HG03457 (cell line): ENCODE data around the gene LDLRAD1.
"Not testable (repeated sequence)": the region's sequence is repeated elsewhere in the genome, so short reads cannot be mapped to it uniquely, and the experiment has no call there.

Experiments used
- ATAC-seq: cut with Tn5 transposase; IDR thresholded peaks from one replicate; pipeline ENCODE4 v1.9.1; 2021; ENCODE audit warnings: moderate number of reproducible peaks; ENCODE audit not compliant: unreplicated experiment

The LDLRAD1 gene

DNA sequence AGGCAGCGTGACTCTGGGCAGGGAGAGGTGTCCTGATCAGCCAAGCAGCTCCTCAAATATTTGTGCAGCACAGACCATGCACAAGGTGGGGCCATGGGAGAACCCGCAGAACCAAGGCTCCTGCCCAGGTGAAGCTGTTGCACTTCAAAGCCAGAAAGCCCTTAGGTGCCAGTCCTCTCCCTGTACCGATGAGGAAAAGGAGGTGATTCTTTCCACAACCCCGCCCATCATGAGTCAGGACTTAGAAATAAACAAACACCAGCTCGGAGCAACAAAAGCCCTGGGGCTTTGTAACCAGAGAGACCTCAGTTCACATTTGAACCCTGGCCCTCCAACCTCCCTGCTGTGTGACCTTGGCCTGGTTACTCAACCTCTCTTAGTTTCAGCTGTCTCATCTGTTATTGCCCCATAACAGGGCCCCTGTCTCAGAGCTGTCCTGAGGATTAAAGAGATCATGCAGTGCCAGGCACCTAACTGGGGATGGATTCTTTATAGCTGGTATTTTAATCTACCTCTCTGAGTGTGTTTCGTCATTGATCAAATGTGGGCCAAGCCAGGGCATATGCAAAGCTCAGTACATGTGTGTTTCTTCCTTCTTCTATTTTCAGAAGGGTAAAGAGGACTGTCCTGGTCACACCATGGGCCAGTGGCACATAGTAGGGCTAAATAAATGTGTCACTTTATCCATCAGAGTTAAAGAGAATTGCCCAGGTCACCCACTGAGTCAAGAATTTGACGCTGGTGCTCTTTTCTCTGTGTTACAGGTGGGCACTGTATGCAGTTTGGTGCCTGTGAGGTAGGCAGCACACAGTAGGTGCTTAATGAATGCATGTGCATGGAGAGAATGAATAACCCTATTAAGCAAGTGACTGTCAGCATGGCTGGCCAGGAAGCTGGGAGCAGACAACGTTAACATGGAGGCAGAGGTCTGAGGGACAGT lies 1.4 kb downstream of the LDLRAD1 start:
- no peak for ATAC-seq

GRCh38 chr1:54014009-54014629 lies 3.9 kb downstream of the LDLRAD1 start:
- no peak for ATAC-seq

- no peak for ATAC-seq
Measured at GRCh38 chr1:54013393-54014008, 4.5 kb downstream of the LDLRAD1 start.

DNA sequence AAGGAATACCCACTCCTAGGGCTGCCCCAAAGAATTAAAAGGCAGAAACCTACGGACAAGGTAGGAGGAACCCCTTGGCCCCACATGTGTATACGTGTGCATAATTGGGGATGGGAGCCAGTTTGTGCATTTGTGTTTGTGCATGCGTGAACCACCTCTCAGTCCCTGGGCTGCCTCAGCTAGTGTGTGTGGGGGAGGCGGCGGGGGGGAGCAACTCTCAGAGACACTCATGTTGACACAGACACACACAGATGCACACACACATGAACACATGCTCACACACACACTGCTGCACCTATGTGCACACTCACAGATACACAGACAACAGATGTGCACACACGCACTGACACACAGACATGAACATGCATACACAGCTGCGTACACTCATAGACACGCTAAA lies 5.1 kb downstream of the LDLRAD1 start:
- ATAC-seq, result no peak

DNA sequence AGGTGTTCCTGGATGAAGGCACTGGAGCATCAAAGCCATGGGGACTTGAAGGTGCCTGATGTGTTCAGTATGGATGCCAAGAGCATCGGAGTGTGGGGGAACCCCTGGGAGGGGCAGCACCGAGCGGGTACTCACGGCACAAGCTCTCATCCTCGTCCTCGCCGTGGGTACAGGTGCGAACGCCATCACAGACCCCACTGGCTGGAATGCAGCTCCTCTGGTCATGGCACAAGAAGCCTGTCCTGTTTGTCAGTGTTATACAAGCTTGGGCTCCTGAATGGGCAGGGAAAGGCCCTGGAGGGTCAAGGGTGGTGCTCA lies 6.0 kb downstream of the LDLRAD1 start:
- no peak for ATAC-seq

- ATAC-seq, result no peak
Measured at GRCh38 chr1:54011316-54012007, 6.5 kb downstream of the LDLRAD1 start.

DNA sequence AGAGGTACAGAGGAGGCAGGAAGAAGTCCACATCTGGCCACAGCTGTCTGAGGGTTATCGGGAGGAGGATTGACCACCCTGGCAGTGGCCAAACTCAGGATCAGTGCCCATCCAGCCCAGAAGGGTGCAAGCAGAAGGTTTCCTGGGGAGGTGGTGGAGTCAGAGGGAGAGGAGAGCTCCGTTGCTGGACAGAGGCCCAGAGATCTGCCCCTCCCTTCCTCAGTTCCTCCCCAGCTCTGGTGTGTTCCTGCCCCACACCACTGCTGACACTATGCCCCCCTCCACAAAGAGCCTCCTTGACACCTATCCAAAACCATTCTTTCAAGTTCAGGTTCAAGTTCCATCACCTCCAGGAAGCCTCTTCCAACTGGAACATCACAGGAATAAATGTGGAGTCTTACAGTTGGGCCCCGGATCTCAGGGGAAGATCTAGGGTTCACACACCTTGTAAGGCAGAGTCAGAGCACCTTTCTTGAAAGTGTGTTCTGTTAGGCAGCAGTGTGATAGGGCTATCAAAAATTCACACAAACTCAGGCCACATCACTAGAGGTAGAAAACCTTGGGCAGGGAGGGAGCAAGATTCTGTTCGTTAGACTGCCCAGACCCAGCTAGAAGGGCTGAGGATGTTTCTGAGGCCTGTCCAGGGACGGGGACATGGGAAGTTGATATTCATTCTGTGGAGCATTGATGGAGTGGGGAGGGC lies 7.4 kb downstream of the LDLRAD1 start:
- no peak for ATAC-seq

DNA sequence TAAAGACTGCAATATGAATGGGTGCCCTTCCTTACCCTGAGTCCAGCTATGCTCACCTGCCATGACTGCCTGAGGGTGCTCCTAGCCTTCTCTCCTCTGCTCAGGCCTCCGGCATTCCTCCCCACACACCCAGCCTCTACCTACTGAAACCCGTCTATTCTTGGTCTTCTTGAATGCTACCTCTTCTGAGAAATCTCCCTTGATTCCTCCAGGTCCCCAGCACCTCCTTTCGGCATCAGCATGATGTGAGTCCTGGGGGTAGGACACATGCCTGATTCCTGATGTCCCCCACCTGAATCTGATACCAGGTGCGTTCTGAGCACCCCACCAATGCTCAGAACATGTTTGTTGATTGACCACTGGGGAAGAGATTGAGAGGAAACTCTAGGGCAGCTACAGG lies 8.6 kb downstream of the LDLRAD1 start:
- ATAC-seq, result no peak

DNA sequence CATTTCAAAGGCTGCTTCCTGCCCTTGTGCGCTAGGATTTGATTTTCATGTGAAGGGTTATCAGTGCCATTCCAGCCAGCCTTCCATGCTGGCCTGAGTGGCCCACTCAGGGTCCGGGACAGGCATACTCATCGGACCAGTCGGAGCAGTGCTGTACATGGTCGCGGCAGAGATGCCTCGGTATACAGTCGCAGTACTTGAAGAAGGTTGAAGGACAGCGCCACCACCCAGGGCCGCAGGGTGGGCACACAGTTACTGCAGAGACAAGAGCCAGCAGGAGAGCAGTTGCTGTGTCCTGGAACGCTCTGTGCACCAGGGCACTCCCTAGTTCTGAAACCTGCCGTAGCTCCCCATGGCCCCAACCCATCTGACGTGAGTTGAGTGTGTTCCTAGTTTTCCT lies 9.1 kb downstream of the LDLRAD1 start:
- ATAC-seq, result no peak

DNA sequence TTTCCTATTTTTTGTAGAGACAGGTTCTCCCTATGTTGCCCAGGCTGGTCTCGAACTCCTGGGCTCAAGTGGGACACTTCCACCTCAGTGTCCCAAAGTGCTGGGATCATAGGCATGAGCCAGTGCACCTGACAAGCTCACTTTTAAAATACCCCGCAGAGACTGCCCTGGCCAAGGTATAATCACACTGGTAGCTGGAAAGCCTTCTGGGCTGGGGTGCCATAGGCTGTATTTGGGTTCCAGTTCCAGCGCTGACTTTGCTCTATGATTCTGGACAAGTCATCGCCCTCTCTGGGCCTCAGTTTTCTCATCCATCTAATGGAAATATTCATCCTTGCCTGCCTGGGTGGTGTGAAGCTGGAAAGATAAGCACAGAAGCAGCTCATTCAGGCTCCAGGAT lies 10.4 kb downstream of the LDLRAD1 start:
- ATAC-seq, result no peak

GRCh38 chr1:54006508-54006907 lies 11.5 kb downstream of the LDLRAD1 start:
- ATAC-seq, result no peak

GRCh38 chr1:54004481-54005049 lies 13.4 kb downstream of the LDLRAD1 start:
- ATAC-seq, result no peak

GRCh38 chr1:54003750-54004480 lies 14.1 kb downstream of the LDLRAD1 start:
- ATAC-seq, result not testable (repeated sequence)

GRCh38 chr1:54003249-54003646 lies 14.7 kb downstream of the LDLRAD1 start:
- ATAC-seq, result no peak

GRCh38 chr1:54002544-54003248 lies 15.3 kb downstream of the LDLRAD1 start:
- ATAC-seq, result no peak

DNA sequence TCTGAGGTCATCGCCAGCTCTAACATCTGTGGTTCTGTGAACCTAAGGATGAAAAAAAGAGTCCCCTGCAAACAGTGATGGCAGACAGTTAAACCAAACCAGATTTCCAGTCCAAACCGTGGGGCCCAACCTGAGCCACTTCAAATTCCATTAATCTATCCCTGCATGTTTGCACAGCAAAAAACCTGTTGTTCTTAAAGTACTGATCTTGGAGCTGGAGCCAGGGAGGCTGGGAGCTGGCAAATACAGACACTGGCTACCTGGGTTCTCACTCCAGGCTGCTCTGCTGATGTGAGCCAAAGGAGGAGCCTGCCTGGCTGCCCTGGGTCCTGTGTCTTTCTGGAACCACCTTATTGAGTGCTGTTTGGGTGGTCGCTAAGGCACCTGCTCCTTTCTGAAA lies 16.4 kb downstream of the LDLRAD1 start:
- no peak for ATAC-seq

GRCh38 chr1:53999920-54000319 lies 18.1 kb downstream of the LDLRAD1 start:
- ATAC-seq, result no peak

- ATAC-seq, result no peak
Measured at GRCh38 chr1:53998223-53998622, 19.8 kb downstream of the LDLRAD1 start.

GRCh38 chr1:53995683-53996082 lies 22.3 kb downstream of the LDLRAD1 start:
- ATAC-seq, result no peak
